ENCODE results near the gene EZH1.

Gene EZH1

DNA sequence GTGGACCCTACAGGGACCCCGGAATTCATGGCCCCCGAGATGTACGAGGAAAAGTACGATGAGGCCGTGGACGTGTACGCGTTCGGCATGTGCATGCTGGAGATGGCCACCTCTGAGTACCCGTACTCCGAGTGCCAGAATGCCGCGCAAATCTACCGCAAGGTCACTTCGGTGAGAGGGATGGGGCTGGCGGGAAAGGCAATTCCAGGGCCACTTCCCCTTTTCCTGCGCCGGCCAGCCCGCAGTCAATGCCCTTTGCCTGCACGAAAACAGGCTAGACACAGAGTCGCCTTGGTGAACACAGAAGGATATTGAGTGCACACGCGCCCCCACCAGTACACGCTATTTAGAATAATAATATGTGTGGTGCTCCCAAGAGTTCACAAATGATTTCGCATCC lies 39.6 kb upstream of the EZH1 start:
- CTCF ChIA-PET = no interaction called here
- DNase-seq (ENCODE audit: low read depth, low spot score) = no peak

DNA sequence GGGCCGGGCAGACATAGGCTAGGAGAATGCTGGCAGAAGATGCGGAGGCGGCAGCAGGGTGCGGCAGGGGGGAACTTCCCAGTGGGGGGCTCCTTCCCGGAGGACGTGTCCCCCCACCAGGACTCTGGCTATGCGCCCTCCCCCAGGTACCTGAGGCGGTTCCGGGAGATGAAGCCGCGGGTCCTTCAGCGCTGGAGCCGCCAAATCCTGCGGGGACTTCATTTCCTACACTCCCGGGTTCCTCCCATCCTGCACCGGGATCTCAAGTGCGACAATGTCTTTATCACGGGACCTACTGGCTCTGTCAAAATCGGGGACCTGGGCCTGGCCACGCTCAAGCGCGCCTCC lies 38.9 kb upstream of the EZH1 start:
- POLR2A ChIA-PET = interaction anchor here (0.6 to 1.4 kb wide), 3 partner anchors 10 to 13 kb away, joined by 3 to 5 read pairs (median 4); partner anchors contain the start of gene VPS25
- peak overlapping the region; percentile 76 for H3K4me3 ChIP-seq (ENCODE audit: low read depth, low read length)
- CTCF ChIA-PET = interaction anchor here (1.0 to 1.4 kb wide), 2 partner anchors 20 to 40 kb away, joined by 4 to 6 read pairs; partner anchors contain the start of gene BECN1
- DNase-seq (ENCODE audit: low read depth, low spot score) = no peak
- TF ChIP-seq, protein P1, sequence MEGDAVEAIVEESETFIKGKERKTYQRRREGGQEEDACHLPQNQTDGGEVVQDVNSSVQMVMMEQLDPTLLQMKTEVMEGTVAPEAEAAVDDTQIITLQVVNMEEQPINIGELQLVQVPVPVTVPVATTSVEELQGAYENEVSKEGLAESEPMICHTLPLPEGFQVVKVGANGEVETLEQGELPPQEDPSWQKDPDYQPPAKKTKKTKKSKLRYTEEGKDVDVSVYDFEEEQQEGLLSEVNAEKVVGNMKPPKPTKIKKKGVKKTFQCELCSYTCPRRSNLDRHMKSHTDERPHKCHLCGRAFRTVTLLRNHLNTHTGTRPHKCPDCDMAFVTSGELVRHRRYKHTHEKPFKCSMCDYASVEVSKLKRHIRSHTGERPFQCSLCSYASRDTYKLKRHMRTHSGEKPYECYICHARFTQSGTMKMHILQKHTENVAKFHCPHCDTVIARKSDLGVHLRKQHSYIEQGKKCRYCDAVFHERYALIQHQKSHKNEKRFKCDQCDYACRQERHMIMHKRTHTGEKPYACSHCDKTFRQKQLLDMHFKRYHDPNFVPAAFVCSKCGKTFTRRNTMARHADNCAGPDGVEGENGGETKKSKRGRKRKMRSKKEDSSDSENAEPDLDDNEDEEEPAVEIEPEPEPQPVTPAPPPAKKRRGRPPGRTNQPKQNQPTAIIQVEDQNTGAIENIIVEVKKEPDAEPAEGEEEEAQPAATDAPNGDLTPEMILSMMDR (IDR thresholded peaks at IDR 0.05; ENCODE audit: insufficient read depth, low read length, missing control alignments) = no peak

More for the DNA sequence above, 39.6 kb upstream of the EZH1 start:
- TF ChIP-seq, protein P1 (IDR thresholded peaks at IDR 0.05; ENCODE audit: insufficient read depth, low read length, missing control alignments) = no peak
- POLR2A ChIA-PET = no interaction called here
- no peak overlapping the region for H3K4me3 ChIP-seq (ENCODE audit: low read depth, low read length)

DNA sequence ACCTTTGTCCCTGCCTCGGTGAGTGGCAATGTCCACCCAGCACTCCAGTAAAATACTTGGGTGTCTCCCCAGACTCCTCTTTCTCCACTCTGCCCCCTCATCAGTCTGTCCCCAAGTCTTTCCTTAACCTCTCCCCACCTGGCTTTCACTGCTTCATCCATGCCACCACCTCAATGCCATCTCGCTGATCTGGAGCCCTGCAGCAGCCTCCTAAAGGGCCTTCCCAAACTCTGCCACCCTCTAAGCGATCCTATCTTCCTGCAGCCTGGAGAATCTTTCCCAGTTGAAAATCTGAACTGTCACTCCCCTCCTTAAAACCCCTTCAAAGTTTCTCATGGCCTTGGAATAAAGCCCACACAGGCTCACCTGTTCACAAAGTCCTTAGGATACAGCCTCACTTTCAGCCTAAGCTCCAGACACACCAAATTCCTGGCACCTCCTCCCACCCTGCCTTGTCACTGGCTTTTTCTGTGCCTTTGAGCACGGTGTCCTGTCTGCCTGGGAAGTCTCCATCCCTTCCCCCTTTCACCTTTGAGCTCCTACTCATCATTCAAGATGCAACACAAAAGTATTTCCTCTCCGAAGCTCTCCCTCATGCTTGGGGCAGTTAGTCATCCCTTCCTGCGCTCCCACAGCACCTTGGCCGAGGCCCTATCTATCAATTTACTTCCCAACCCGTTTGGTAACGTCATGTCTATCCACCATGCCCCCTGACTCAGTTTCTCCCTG lies 38.4 kb upstream of the EZH1 start:
- TF ChIP-seq, protein P1 (IDR thresholded peaks at IDR 0.05; ENCODE audit: insufficient read depth, low read length, missing control alignments) = no peak
- DNase-seq (ENCODE audit: low read depth, low spot score) = no peak
- ChIA-PET CTCF (interaction anchor here (1.0 to 2.2 kb wide), 4 partner anchors 10 to 51 kb away, joined by 4 to 8 read pairs (median 6); partner anchors contain the start of genes BECN1 and VPS25), POLR2A (interaction anchor here (0.6 to 1.4 kb wide), 3 partner anchors 10 to 14 kb away, joined by 3 to 5 read pairs (median 4); partner anchors contain the start of gene VPS25)
- H3K4me3 ChIP-seq (ENCODE audit: low read depth, low read length) = peak overlapping the region; percentile 76

DNA sequence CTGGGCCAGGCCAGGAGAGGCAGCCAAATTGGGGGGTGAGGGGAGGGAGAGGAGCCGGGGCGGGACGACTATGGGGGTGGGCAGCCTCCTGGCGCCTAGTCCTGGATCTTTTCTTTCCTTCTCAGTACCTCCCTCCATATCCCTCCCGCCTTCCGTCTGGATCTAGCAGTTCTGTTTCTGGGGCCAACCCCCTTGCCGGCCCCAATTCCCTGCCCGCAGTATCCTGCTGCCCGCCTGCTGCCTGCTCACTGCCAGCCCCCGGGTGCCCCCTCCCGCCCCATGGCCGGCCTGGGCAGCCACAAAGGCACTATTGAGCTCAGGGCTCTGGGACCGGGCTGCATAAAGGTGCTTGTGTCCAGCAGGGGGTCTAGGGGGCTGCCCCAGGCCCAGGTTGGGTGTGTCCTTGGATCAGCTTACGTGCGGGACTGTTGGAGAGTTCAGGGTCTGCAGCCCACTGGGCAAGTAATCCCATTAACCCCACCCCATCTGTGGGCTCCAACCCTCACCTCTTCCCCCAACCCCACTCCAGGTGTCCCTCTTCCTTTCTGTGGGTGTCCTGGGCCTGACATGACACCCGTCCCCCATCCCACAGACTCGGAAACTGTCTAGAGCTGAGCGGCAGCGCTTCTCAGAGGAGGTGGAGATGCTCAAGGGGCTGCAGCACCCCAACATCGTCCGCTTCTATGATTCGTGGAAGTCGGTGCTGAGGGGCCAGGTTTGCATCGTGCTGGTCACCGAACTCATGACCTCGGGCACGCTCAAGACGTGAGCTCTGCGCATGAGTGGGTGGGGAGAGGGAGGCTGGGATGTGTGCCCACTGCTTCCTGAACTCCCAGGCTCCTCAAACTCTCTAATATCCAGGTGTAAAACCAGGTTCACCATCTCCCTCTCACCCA lies 37.6 kb upstream of the EZH1 start:
- no peak for DNase-seq (ENCODE audit: low read depth, low spot score)
- TF ChIP-seq, protein P1 (IDR thresholded peaks at IDR 0.05; ENCODE audit: insufficient read depth, low read length, missing control alignments) = no peak
- POLR2A ChIA-PET = interaction anchor here (0.6 to 1.9 kb wide), 3 partner anchors 9 to 22 kb away, joined by 3 to 5 read pairs (median 5); partner anchors contain the start of gene VPS25
- CTCF ChIA-PET = interaction anchor here (1.0 to 5.8 kb wide), 7 partner anchors 9 to 52 kb away, joined by 3 to 34 read pairs (median 5); partner anchors contain the start of genes BECN1 and VPS25
- peak overlapping the region; percentile 76 for H3K4me3 ChIP-seq (ENCODE audit: low read depth, low read length)

DNA sequence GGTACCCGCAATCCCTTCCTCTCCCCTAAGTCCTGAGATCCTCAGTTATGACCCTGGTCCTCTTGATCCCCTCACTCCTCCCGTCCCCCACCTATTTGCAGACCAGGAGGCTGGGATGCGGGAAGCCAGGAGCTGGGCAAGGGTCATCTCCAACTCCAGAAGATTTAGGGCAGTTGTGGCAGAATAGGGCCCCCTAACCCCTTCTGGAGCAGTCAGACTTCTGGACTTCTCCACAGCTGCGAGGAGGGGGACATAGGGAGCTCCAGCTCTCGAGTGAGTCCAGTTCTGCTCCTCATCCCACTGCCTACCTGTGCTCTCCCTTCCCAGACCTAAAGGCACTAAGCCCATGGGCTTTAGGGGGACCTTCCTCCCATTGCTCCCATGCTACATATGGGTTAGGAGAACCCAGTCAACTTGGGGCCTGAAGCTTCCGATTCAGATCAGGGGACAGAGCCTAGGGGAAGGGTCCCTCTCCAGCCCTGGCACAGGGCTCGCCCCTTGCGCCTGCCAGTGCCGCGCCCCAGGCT lies 36.9 kb upstream of the EZH1 start:
- CTCF ChIA-PET = interaction anchor here (1.0 to 5.8 kb wide), 4 partner anchors 9 to 43 kb away, joined by 3 to 34 read pairs (median 6); partner anchors contain the start of genes BECN1 and VPS25
- no peak for DNase-seq (ENCODE audit: low read depth, low spot score)
- TF ChIP-seq, protein P1 (IDR thresholded peaks at IDR 0.05; ENCODE audit: insufficient read depth, low read length, missing control alignments) = no peak
- H3K4me3 ChIP-seq (ENCODE audit: low read depth, low read length) = peak overlapping the region; percentile 76
- POLR2A ChIA-PET = interaction anchor here (0.6 to 2.0 kb wide), 5 partner anchors 9 to 203 kb away, joined by 3 to 6 read pairs (median 5); partner anchors contain the start of gene VPS25

Measured in AG04449 (cell line).